Measurements from ENCODE around the gene TUSC7.

Gene TUSC7

DNA sequence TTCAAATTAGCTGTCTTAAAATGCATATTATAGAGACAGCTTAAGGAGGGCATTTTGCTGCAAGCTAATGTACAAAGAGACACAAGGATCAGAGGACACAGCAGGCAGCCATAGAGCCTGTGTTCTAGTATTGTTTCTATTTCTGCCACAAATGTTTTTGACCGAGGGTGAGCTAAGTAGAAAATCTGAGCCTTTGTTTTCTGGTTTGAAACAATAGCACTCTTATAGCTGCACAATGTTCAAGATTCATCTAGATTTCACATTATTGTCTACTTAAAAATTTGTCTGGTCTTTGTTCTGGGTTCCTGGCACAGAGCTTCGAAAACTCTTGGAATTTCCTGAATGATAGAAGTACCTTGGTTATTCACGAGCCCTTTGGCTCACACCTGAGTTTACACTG is 40.0 kb upstream of the TUSC7 start:
- POLR2A ChIA-PET = no interaction called here
- no peak for TF ChIP-seq PKNOX1 (IDR thresholded peaks at IDR 0.05)
- TF ChIP-seq HDGF (IDR thresholded peaks at IDR 0.05; ENCODE audit: borderline replicate concordance) = no peak
- TF ChIP-seq TARDBP (IDR thresholded peaks at IDR 0.05) = no peak
- no peak for TF ChIP-seq LEF1 (IDR thresholded peaks at IDR 0.05; ENCODE audit: borderline replicate concordance)
- CTCF ChIA-PET = no interaction called here
- DNase-seq (ENCODE audit: extremely low spot score) = no peak

DNA sequence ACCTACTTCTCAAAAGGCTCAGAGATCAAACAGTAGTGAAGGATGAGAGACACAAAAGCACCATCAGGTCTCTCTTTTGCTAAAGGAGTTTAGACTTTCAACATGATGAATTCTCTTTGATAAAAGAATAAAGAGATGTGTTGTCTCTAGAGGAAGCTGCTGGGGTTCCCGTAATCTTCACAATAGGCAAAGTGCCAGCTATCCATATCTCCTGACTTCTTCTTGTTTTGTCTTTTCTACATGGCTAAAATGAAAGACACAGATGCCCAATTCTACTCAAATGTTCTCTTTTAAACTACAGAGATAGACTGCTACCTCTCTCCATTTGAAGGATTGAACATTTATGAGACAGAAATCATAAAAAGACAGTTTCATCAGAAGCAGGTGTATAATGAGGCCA is 38.4 kb upstream of the TUSC7 start:
- DNase-seq (ENCODE audit: extremely low spot score) = no peak
- TF ChIP-seq FOXA1 (IDR thresholded peaks at IDR 0.05) = no peak
- no peak for TF ChIP-seq SUZ12 (IDR thresholded peaks at IDR 0.05)
- TF ChIP-seq FOXM1 (IDR thresholded peaks at IDR 0.05; ENCODE audit: borderline replicate concordance) = no peak
- no peak for TF ChIP-seq ZNF384 (IDR thresholded peaks at IDR 0.05)
- TF ChIP-seq SP1 (IDR thresholded peaks at IDR 0.05) = no peak
- no peak for TF ChIP-seq L3MBTL2 (conservative IDR thresholded peaks at IDR 0.05)
- TF ChIP-seq NFRKB (IDR thresholded peaks at IDR 0.05) = no peak
- TF ChIP-seq FOXK2 (IDR thresholded peaks at IDR 0.05) = no peak
- no peak for TF ChIP-seq TARDBP (IDR thresholded peaks at IDR 0.05)
- no peak for TF ChIP-seq ELF4 (IDR thresholded peaks at IDR 0.05)
- no peak for TF ChIP-seq BHLHE40 (IDR thresholded peaks at IDR 0.05; ENCODE audit: borderline replicate concordance)
- TF ChIP-seq LEF1 (IDR thresholded peaks at IDR 0.05; ENCODE audit: borderline replicate concordance) = no peak
- TF ChIP-seq HDGF (IDR thresholded peaks at IDR 0.05; ENCODE audit: borderline replicate concordance) = no peak
- TF ChIP-seq ARNT (IDR thresholded peaks at IDR 0.05) = no peak
- TF ChIP-seq CTBP1 (IDR thresholded peaks at IDR 0.05; ENCODE audit: borderline replicate concordance) = no peak
- TF ChIP-seq PKNOX1 (IDR thresholded peaks at IDR 0.05) = no peak
- ChIA-PET POLR2A (no interaction called here), CTCF (no interaction called here)

GRCh38 chr3:116678853-116679252 is 30.7 kb upstream of the TUSC7 start:
- ChIA-PET POLR2A (no interaction called here), CTCF (no interaction called here)
- DNase-seq (ENCODE audit: extremely low spot score) = no peak
- TF ChIP-seq LEF1 (IDR thresholded peaks at IDR 0.05; ENCODE audit: borderline replicate concordance) (no peak), PKNOX1 (IDR thresholded peaks at IDR 0.05) (no peak), FOXA1 (IDR thresholded peaks at IDR 0.05) (no peak), CTBP1 (IDR thresholded peaks at IDR 0.05; ENCODE audit: borderline replicate concordance) (no peak), FOXK2 (IDR thresholded peaks at IDR 0.05) (no peak), ELF4 (IDR thresholded peaks at IDR 0.05) (no peak)

DNA sequence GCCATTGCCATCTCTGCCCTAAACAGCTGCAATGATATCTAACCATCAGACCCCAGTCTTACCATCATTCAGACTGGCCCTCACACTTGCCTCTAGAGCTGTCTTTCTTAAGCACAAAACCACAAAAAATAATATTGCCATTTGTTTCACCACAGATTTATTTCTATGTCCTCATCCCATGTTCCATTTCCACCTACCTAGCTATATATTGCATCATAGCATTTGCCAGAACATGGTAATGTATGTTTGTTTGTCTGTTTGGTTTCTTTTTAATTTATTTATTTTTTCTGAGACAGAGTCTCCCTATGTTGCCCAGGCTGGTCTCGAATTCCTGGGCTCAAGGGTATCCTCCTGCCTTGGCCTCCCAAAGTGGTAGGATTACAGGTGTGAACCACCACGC is 18.5 kb upstream of the TUSC7 start:
- CTCF ChIA-PET = no interaction called here
- DNase-seq (ENCODE audit: extremely low spot score) = no peak
- POLR2A ChIA-PET = no interaction called here
- TF ChIP-seq CTBP1 (IDR thresholded peaks at IDR 0.05; ENCODE audit: borderline replicate concordance) = no peak
- TF ChIP-seq SP1 (IDR thresholded peaks at IDR 0.05) = no peak
- no peak for TF ChIP-seq ARNT (IDR thresholded peaks at IDR 0.05)
- TF ChIP-seq NFRKB (IDR thresholded peaks at IDR 0.05) = no peak
- TF ChIP-seq LEF1 (IDR thresholded peaks at IDR 0.05; ENCODE audit: borderline replicate concordance) = no peak
- TF ChIP-seq HDGF (IDR thresholded peaks at IDR 0.05; ENCODE audit: borderline replicate concordance) = no peak

DNA sequence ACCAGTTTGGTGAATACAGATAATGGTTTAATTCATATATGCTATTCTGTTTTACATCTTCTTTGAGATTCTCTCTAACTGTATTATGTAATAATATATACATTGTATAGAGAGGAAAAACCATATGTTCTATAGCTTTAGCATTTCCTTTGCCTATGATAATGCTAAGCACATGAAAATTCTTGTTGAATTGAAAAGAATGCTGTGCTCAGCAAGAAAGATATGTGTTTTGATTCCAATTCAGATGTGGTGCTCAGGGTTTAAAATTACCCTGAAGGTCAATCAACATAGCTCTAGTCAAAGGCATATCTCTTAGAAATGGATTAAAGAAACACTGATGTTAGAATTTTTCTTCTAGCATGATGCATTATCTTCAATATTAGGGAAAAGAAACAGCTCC is 8.5 kb upstream of the TUSC7 start:
- CTCF ChIA-PET = no interaction called here
- POLR2A ChIA-PET = no interaction called here
- TF ChIP-seq HDGF (IDR thresholded peaks at IDR 0.05; ENCODE audit: borderline replicate concordance) (no peak), ARNT (IDR thresholded peaks at IDR 0.05) (no peak), SP1 (IDR thresholded peaks at IDR 0.05) (no peak), BHLHE40 (IDR thresholded peaks at IDR 0.05; ENCODE audit: borderline replicate concordance) (no peak), TARDBP (IDR thresholded peaks at IDR 0.05) (no peak), FOXM1 (IDR thresholded peaks at IDR 0.05; ENCODE audit: borderline replicate concordance) (no peak)
- DNase-seq (ENCODE audit: extremely low spot score) = no peak

DNA sequence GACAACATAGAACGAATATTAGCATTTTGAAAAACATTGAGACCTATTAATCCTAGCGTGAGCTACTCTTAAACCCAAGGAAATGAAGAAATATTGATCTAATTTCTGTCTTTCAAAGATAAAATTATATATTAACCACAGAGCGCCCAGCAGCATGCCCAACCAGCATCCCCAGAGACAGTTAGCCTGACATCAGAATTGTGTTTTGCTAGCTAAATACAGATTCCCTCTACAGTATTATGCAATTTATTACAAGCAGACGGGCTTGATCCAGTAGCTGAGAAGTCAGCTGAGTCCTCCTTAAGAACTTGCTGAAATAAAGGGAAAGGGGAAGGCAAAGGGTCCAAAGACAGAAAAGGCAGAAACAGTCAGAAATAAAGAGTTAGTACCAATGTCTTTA is 7.2 kb upstream of the TUSC7 start:
- no peak for DNase-seq (ENCODE audit: extremely low spot score)
- CTCF ChIA-PET = no interaction called here
- POLR2A ChIA-PET = no interaction called here
- TF ChIP-seq CTBP1 (IDR thresholded peaks at IDR 0.05; ENCODE audit: borderline replicate concordance) = no peak
- TF ChIP-seq FOXM1 (IDR thresholded peaks at IDR 0.05; ENCODE audit: borderline replicate concordance) = no peak
- no peak for TF ChIP-seq SUZ12 (IDR thresholded peaks at IDR 0.05)
- no peak for TF ChIP-seq FOXK2 (IDR thresholded peaks at IDR 0.05)
- no peak for TF ChIP-seq NFRKB (IDR thresholded peaks at IDR 0.05)
- no peak for TF ChIP-seq ELF4 (IDR thresholded peaks at IDR 0.05)
- no peak for TF ChIP-seq ARNT (IDR thresholded peaks at IDR 0.05)
- TF ChIP-seq SP1 (IDR thresholded peaks at IDR 0.05) = no peak
- TF ChIP-seq HDGF (IDR thresholded peaks at IDR 0.05; ENCODE audit: borderline replicate concordance) = no peak

DNA sequence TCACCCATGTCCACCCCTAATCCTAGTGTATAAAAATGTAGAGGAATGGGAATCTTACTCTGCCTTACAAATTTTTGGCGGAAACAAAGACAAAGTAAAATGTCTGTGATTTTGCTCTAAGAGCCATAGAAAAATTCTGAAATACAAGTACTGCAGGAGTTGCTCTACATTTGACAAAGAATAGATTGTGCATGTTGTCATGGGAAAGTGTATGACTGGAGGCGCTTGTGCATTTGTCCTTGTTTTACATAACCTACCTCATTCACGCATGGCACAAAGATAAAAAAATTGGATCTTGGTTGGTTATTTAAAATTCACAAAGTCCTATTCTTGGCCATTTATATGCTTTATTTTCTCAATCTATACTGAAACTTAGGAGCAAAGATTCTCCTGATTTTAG is 2.0 kb upstream of the TUSC7 start:
- POLR2A ChIA-PET = no interaction called here
- CTCF ChIA-PET = no interaction called here
- no peak for TF ChIP-seq FOXK2 (IDR thresholded peaks at IDR 0.05)

DNA sequence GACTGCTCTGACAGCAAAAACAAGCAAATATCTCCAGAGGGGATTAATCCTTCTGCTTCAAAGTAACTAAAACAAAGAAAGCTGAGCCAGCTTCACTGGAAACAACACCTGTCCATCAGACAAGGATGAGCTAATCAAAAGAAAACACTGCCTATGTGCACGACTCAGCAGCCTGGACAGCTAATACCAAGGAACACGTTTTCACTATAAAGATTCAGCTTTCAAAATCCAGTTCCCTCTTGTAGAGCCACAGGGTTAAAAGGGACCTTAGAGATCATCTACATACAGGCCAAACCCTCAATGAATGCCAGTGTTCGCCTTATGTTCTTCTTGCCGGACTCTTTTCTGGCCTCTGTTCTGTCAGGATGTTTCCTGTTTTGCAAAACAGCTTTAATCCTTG is 6.9 kb downstream of the TUSC7 start:
- ChIA-PET CTCF (interaction anchor here (0.6 kb wide), 1 partner anchor 1023 kb away, joined by 3 read pairs; no protein-coding TSS in a partner anchor), POLR2A (no interaction called here)
- TF ChIP-seq PKNOX1 (IDR thresholded peaks at IDR 0.05) (no peak), ELF4 (IDR thresholded peaks at IDR 0.05) (no peak), NFRKB (IDR thresholded peaks at IDR 0.05) (no peak), CTBP1 (IDR thresholded peaks at IDR 0.05; ENCODE audit: borderline replicate concordance) (no peak), FOXM1 (IDR thresholded peaks at IDR 0.05; ENCODE audit: borderline replicate concordance) (no peak), LEF1 (IDR thresholded peaks at IDR 0.05; ENCODE audit: borderline replicate concordance) (no peak), HDGF (IDR thresholded peaks at IDR 0.05; ENCODE audit: borderline replicate concordance) (no peak), BHLHE40 (IDR thresholded peaks at IDR 0.05; ENCODE audit: borderline replicate concordance) (no peak), SP1 (IDR thresholded peaks at IDR 0.05) (no peak), L3MBTL2 (conservative IDR thresholded peaks at IDR 0.05) (no peak), FOXA1 (IDR thresholded peaks at IDR 0.05) (no peak)
- no peak for DNase-seq (ENCODE audit: extremely low spot score)

More for the DNA sequence above, 2.0 kb upstream of the TUSC7 start:
- DNase-seq (ENCODE audit: extremely low spot score) = no peak

All from HEK293T (cell line).